Astrocyte of the spinal cord (primary cell): ENCODE data around the gene CCND1.

Experiments
- DNase-seq: peaks from one replicate; pipeline ENCODE4 v3.0.0; 2011; ENCODE audit warnings: low read depth, low spot score
- H3K4me3 ChIP-seq: 2 replicates; pipeline ENCODE4 v1.5.1; 2011; ENCODE audit warnings: low read depth, mild to moderate bottlenecking, low read length, moderate library complexity
- in situ Hi-C: cut with HindIII; loops from 2 replicates; pipeline ENCODE4 v1.10.0; 2017; ENCODE audit warnings: low sequenced_read_pairs
- TF ChIP-seq, protein P1 (sequence below): IDR thresholded peaks from 2 replicates; pipeline ENCODE4 v1.5.1; 2012; ENCODE audit warnings: low read depth, mild to moderate bottlenecking, low read length, inconsistent platforms

CCND1 gene

GRCh38 chr11:69655479-69656428 is 14.8 kb downstream of the CCND1 start:
- in situ Hi-C loops = loop anchor here (25.0 kb wide), 1 partner anchor 543 kb away; no protein-coding TSS in a partner anchor
- TF ChIP-seq, protein P1, sequence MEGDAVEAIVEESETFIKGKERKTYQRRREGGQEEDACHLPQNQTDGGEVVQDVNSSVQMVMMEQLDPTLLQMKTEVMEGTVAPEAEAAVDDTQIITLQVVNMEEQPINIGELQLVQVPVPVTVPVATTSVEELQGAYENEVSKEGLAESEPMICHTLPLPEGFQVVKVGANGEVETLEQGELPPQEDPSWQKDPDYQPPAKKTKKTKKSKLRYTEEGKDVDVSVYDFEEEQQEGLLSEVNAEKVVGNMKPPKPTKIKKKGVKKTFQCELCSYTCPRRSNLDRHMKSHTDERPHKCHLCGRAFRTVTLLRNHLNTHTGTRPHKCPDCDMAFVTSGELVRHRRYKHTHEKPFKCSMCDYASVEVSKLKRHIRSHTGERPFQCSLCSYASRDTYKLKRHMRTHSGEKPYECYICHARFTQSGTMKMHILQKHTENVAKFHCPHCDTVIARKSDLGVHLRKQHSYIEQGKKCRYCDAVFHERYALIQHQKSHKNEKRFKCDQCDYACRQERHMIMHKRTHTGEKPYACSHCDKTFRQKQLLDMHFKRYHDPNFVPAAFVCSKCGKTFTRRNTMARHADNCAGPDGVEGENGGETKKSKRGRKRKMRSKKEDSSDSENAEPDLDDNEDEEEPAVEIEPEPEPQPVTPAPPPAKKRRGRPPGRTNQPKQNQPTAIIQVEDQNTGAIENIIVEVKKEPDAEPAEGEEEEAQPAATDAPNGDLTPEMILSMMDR = no peak
- no peak overlapping the region for H3K4me3 ChIP-seq
- DNase-seq = no peak

- in situ Hi-C loops = loop anchor here (25.0 kb wide), 1 partner anchor 544 kb away; no protein-coding TSS in a partner anchor
- no peak overlapping the region for H3K4me3 ChIP-seq
- no peak for DNase-seq
- TF ChIP-seq, protein P1 = no peak
Measured at GRCh38 chr11:69656536-69657455, 15.8 kb downstream of the CCND1 start.

DNA sequence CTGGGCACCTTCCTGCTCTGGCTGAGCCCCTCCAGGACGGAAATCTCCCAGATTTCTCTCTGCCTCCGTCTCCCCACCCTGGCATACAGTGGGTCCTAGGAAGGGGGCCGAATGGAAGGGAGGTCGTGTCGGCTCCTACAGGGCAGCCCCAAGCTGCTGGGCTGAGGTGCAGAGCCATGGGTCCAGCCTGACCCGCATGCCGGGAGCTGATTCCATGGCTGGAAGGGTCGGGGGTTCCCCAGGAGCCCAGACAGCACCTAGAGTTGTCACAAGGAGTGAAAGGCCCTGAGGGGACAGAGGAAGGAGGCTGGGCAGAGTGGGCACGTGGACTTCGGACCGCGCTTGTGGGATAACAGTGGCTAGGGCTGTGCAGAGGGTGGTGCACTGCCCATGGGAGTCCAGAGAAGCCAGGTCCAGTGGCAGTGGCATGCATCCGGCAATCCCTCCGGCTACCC is 16.5 kb downstream of the CCND1 start:
- DNase-seq = no peak
- in situ Hi-C loops = loop anchor here (25.0 kb wide), 1 partner anchor 545 kb away; no protein-coding TSS in a partner anchor
- H3K4me3 ChIP-seq = no peak overlapping the region
- TF ChIP-seq, protein P1 = no peak

DNA sequence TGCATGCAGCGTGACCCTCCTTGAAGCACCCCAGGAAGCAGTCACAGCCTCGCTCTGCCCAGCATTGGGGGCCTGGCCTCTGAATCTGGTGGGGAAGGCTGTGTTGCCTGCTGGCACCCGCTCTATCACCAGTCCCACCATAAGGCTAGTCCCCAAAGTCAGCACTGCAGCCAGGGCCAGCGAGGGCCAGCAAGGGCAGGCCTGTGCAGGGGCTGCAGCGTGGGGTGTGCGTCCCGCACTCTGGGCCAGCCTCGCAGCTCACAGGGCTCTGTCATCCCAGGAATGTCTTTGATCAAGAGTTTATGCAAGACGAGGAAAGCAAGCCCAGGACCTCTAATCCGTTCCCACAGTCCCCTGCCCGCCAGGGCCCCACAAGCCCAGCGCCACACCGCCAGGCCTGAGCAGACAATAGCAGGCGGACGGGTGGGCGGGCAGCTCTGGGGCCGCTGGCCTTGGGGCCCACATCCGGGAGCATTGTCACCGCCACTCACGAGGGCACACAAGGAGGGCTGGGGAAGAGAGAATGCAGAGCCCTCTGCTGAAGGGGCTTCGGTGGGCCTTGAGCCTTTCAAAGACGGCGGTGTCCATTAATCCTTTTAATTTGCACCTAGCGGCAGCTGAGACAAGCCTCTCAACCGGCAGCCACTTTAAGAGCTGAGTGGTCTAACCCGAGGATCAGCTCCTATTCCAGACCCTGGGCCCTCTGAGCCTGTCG is 17.1 kb downstream of the CCND1 start:
- in situ Hi-C loops = loop anchor here (25.0 kb wide), 1 partner anchor 546 kb away; no protein-coding TSS in a partner anchor
- no peak overlapping the region for H3K4me3 ChIP-seq
- no peak for DNase-seq
- TF ChIP-seq, protein P1 = no peak

- TF ChIP-seq, protein P1 = no peak
- in situ Hi-C loops = loop anchor here (25.0 kb wide), 1 partner anchor 547 kb away; no protein-coding TSS in a partner anchor
- DNase-seq = no peak
- no peak overlapping the region for H3K4me3 ChIP-seq
Measured at GRCh38 chr11:69658626-69659450, 17.9 kb downstream of the CCND1 start.
